HG02970 (cell line): ENCODE data around the gene ATP1A3.

ENCODE experiments used
- ATAC-seq: cut with Tn5 transposase; IDR thresholded peaks from one replicate; pipeline ENCODE4 v1.9.1; 2021; ENCODE audit warnings: mild to moderate bottlenecking, moderate library complexity, moderate number of reproducible peaks; ENCODE audit not compliant: unreplicated experiment, low FRiP score

ATP1A3 gene

GRCh38 chr19:41919948-41920712 lies 73.9 kb downstream of the ATP1A3 start:
- no peak for ATAC-seq

GRCh38 chr19:41918653-41919244 lies 75.3 kb downstream of the ATP1A3 start:
- no peak for ATAC-seq

- no peak for ATAC-seq
Observed at GRCh38 chr19:41918095-41918494, 75.9 kb downstream of the ATP1A3 start.

GRCh38 chr19:41917676-41918075 lies 76.4 kb downstream of the ATP1A3 start:
- ATAC-seq, result no peak
